ENCODE data around the gene RABGAP1. TPM values are rescaled to one million over a fixed set of nuclear protein-coding genes. Genes with fewer than 3 reads are reported as not detected.

Gene RABGAP1
- total RNA-seq, 1 experiment from 2014 or later, result 8.3 TPM

DNA sequence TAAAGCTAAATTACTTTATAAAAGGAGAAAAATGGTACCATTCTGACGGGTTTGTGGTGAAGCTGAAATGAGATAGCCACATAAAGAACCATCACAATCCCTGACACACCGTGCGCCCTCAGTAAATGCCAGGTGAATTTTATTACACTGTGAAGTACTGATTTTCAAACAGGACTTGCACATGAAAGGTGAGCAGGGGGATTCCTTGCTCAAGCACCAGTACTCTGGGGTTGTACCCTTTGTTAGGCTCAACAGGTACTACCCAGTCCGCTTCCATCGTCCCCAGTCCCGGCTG lies 419 bp upstream of the RABGAP1 start:
- in situ Hi-C loops (cut with HindIII; ENCODE audit: low pct_unique_long_range_greater_than_20kb, low sequenced_read_pairs), result no loop called here
- no peak for DNase-seq (ENCODE audit: low read depth)

DNA sequence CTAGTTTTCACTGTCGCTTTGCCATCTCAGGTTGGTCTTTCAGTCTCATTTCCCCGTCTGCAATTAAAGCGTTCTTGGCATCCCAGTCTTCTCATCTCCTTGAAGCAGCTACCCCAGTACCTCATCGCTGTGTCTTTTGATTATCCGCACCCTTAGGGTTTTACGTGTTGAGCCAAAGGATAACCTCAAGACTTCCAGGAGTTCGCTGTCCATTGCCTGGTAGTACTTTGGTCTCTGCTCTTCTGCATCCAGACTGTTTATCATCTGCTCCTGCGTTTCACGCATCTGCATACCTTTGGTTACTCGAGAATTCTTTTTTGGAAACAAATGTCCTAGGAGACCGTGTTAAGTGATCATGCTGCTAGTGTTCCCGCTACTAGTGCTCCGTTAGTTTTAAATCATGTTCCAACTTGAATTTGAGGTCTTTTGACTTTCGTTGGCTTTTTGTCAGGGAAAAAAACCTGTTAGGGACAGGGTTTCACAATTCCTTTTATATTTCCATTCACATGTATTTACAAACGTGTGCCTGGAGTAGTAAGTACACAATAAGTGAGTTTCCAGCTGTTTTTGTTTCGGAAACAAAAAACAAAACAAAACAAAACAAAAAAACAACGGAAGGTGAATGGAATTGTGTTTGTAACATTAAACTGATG lies 888 bp downstream of the RABGAP1 start:
- no peak for DNase-seq (ENCODE audit: low read depth)
- in situ Hi-C loops (cut with HindIII; ENCODE audit: low pct_unique_long_range_greater_than_20kb, low sequenced_read_pairs), result no loop called here

DNA sequence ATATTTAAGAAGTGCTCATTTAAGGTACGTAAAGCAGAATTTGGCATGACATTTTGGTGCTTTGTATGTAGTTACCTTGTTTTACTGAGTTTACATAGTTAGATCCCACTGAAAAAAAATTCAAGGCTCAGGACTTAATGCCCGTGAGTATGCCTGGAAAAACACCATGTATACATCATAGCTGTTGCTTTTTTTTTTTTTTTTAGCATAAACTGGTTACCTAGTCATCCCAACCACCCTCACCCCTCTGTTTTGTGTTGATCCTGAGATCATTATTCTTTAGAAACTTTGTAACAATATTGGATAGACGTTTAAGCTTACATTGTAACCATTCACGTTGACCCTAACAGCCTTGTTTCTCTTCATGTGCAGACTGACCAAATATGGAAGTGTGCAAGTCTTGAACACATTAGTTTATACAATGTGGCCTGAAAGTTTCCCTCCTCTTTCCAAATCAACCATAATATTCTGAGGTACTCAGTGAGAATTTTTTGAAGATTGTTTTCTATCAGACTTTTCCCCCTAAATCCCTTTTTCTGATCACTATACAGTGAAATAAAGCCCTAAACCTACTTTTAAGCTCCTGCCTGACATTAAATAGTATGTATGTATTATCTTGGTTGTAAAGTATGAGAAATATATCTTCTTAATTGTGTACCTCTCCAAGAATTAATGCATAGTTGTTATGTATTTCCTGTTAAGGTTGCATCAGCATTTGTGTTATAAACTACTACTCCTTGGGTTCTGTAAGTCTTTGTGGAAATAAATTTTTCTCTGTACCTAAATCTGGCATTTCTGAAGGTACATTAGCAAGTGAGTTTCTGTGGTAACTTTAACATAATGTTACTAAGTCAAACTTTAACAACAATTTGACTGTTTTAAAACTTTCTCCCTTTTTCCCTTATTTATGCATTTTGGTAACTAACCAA lies 4.4 kb downstream of the RABGAP1 start:
- in situ Hi-C loops (cut with HindIII; ENCODE audit: low pct_unique_long_range_greater_than_20kb, low sequenced_read_pairs), result no loop called here
- DNase-seq (ENCODE audit: low read depth), result no peak

DNA sequence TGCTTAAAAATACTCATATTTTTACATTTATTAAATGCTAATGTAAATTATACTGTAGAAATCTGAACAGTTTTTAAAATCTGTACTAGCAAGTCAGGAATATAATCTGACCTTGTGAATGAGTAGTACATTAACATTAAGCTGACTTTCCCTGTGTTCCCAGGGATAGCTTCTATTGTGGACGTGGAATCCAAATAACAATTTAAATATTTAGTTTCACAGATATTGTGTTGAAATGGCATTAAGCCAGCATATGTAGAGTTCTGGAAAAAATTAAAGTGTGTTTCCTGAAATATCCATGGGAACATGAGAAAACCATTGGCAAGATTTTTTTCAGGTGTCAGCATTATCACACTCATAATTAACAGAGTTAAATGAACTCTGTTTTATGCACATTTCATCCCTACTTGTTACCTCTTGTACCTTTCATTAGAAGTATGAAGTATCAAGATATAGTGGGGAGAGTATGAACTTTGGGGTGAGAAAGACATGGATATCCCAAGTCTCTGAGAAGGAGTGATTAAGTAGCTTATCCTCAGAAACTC lies 5.7 kb downstream of the RABGAP1 start:
- DNase-seq (ENCODE audit: low read depth), result no peak
- in situ Hi-C loops (cut with HindIII; ENCODE audit: low pct_unique_long_range_greater_than_20kb, low sequenced_read_pairs), result no loop called here

DNA sequence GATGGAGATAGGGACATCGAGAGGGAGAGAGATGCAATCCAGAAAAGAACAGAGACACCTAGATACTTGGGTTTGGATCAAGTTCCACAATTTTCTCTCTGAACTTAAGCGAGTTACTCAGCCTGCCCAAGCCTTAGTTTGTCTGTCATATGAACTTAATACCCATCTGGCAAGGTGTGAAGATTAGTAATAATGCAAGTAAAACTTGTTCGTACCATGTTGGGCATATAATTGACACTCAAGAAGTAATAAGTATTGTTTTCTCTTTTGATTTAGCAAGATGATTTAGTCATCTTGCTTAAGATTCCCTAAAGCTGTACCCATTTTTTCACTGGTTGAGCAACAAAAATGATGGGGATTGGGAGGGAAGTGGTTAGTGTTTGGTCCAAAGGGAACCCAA lies 7.5 kb downstream of the RABGAP1 start:
- in situ Hi-C loops (cut with HindIII; ENCODE audit: low pct_unique_long_range_greater_than_20kb, low sequenced_read_pairs), result no loop called here
- no peak for DNase-seq (ENCODE audit: low read depth)

DNA sequence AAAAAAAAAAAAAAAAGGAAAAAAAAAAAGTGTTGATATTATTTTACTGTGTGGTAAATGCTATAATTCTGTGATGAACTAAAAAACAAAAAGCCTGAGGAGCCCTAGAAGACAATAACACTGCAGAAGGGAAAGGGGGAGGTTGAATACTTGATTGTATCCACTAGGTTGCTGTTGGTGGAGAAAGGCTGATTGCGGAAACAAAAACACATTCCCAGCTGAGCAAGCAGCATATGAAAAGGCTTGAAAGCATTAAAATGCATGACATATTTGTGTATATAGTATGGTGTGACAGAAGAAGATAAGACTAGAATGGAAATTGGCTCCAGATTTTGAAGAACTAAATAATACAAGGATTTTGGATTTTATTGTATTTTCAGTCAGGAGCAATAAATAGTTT lies 8.9 kb downstream of the RABGAP1 start:
- DNase-seq (ENCODE audit: low read depth), result no peak
- in situ Hi-C loops (cut with HindIII; ENCODE audit: low pct_unique_long_range_greater_than_20kb, low sequenced_read_pairs), result no loop called here

DNA sequence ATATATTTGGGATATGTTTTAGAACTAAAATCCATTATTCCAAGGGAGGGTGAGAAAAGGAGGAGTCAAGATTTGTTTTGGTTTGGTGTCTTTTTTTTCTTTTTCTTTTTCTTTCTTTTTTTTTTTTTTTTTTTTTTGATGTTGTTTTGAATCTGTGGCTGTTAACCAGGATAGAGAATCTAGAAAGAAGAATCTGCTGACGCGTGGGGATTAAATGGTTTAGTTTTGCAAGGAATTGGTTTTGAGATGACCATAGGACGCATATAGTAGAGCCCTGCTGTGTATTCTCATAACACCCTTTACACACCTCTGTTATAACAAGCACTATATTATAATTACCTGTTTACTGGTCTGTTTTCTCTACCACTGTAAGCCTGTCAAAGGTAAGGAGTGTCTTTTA lies 9.4 kb downstream of the RABGAP1 start:
- no peak for DNase-seq (ENCODE audit: low read depth)
- in situ Hi-C loops (cut with HindIII; ENCODE audit: low pct_unique_long_range_greater_than_20kb, low sequenced_read_pairs), result no loop called here

DNA sequence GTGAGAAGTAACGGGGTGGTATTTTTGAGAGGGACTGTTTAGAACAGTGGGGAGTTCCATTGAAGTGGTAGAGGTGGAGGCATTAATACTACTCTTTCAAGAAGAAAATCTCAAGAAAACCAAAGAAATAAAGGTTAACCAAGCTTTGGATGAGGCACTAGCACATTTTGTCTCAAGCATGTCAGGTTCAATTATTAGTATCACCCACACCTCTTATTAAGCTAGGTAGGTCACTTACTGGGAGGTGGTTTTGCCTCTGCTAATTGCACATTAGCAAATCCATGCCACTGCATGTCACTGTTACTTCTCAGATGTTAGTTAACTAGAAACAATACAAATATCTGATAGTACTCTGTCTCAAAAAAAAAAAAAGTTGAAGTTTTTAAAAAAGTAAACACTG lies 10.2 kb downstream of the RABGAP1 start:
- DNase-seq (ENCODE audit: low read depth), result no peak
- in situ Hi-C loops (cut with HindIII; ENCODE audit: low pct_unique_long_range_greater_than_20kb, low sequenced_read_pairs), result no loop called here

DNA sequence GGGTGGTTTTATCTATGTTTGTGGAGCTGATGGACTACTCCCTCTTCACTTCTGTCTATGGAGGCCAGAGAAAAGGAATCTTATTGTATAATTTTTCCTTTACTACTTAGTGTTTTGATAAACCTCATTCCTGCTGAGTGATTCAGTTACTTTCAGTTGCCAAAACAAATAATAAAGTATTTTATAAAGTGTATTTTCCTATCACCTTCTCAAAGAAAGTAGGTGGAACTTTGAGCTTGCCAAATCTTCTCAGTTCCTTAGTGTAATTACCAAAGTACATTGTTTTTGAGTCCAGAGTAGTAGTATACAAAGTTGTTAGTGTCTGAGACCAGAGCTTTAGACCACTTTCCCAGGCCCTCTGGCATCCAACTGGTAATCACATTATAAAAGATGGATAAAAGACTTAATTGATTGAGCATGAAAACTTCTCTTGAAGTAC lies 13.5 kb downstream of the RABGAP1 start:
- peak; percentile 37 for DNase-seq (ENCODE audit: low read depth)
- in situ Hi-C loops (cut with HindIII; ENCODE audit: low pct_unique_long_range_greater_than_20kb, low sequenced_read_pairs), result no loop called here

DNA sequence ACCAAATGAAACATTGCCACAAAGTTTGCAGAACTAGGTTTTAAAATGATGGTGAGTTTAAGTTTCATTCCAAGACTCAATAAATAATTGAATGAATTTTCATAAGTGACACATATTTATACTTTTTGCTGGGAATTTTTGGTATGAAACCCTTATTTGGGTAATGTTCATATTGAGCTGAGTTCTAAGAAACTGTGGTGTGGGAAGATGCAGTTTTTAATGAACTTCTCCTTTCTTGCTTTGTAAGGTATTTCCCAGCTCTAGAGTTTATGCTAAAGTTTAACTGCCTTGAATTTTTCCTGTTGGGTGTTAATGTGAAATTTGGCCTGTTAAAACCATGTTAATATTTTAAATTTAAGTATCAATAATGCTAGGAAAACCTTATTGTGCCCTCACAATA lies 15.1 kb downstream of the RABGAP1 start:
- DNase-seq (ENCODE audit: low read depth), result no peak
- in situ Hi-C loops (cut with HindIII; ENCODE audit: low pct_unique_long_range_greater_than_20kb, low sequenced_read_pairs), result no loop called here

DNA sequence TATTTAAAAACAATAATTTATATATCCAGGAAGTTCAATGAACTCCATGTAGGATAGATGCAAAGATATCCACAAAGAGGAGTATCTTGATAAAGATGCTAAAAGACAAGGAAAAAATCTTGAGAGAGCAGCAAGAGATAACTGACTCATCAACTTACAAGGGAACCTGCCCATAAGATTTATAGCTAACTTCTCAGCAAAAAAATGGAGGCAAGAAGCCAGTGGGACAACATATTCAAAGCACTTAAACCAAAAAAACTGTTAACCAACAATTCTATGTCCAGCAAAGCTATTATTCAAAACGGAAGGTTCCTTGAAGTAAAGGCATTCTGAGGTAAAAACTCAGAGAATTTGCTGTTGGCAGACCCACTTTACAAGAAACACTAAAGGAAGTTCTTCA lies 20.3 kb downstream of the RABGAP1 start:
- no peak for DNase-seq (ENCODE audit: low read depth)
- in situ Hi-C loops (cut with HindIII; ENCODE audit: low pct_unique_long_range_greater_than_20kb, low sequenced_read_pairs), result no loop called here

DNA sequence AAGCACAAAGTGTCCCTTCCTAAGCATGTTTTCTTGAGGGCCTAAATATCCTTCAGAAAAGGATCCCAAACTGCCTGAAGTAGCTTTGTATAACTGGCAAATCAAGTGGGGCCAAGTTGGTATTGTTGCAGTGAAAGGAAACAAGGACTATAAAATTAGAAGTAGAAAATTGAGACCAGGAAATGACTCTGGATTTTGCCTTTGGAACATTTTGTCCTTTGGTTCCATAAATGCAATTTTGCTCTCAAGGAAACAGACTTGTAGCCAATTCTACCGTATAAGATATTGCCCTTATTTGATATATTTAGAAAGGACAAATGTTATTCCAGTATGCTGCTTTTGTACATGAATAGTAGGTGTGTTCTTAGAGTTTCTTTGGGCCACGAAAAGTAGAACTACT lies 34.4 kb downstream of the RABGAP1 start:
- no peak for DNase-seq (ENCODE audit: low read depth)
- in situ Hi-C loops (cut with HindIII; ENCODE audit: low pct_unique_long_range_greater_than_20kb, low sequenced_read_pairs), result no loop called here

DNA sequence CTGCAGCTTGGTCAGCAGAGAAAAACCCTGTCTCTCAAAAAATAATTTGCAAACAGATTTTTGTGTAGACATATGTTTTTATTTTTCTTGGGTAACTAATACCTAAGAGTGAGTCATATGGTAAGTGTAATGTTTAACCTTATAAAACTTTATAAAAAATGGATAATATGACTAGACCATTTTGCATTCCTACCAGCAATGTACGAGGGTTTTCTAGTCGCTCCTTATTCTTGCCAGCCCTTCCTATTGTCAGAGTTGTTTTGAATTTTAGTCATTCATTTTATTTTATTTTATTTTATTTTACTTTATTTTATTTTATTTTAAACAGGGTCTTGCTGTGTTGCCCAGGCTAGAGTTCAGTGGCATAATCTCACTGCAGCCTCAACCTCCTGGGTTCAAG lies 37.8 kb downstream of the RABGAP1 start:
- in situ Hi-C loops (cut with HindIII; ENCODE audit: low pct_unique_long_range_greater_than_20kb, low sequenced_read_pairs), result no loop called here
- DNase-seq (ENCODE audit: low read depth), result no peak

DNA sequence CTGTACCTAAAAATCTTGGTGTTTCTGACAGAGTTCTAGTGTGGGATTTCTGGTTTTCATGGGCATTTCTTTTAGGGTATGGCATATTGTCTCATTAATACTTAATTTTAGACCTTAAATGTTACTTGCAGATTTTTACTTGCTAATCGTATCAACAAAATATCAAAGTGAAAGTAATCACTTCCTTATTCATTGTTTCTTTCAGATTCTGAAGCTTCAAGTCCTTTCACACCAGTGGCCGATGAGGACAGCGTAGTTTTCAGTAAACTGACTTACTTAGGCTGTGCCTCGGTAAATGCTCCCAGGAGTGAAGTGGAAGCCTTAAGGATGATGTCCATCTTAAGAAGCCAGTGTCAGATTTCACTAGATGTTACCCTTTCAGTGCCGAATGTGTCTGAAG lies 45.2 kb downstream of the RABGAP1 start:
- no peak for DNase-seq (ENCODE audit: low read depth)
- in situ Hi-C loops (cut with HindIII; ENCODE audit: low pct_unique_long_range_greater_than_20kb, low sequenced_read_pairs), result no loop called here

DNA sequence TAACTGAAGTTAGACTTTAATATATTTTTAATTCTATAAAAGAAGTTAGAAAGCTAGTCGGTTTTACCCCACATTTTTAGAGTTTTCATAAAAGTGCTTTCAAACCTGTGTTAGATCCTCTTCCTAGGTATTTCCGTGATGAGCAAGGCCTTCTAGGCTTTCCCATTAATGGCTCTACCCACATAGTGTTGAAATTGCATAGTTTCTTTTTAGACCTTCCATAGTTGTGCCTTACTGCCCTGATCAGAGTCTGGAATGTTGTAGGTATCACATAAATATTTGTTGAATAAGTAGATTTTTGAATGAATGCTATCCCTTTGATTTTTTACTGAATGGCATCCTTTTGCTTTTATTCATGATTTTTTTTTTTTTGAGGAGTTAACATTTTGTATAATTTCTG lies 47.3 kb downstream of the RABGAP1 start:
- in situ Hi-C loops (cut with HindIII; ENCODE audit: low pct_unique_long_range_greater_than_20kb, low sequenced_read_pairs), result no loop called here
- no peak for DNase-seq (ENCODE audit: low read depth)

DNA sequence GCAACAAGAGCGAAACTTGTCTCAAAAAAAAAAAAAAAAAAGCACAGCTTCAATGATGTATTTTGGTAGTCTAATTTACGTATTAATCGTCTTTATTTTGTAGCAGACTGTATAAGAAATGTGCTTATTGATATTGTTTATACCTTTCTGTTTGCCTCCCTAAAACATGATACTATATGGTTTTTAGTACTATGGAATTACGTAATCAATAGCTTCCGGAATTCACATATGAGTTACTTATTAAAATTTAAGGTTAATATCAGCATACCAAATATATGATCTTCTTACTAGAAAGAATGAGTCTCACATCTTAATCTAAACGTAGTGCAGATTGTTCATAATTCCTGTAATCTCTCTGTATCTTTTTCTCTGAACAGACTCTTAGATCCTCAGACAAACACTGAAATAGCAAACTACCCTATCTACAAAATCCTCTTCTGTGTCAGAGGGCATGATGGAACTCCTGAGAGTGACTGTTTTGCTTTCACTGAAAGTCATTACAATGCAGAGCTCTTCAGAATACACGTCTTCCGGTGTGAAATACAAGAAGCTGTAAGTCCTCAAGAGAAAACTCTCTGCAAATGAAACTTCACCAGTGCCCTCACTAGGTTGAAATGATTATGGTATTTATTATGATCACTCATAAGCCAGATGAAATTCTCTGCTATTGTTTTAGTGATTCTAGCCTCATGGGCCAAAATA lies 48.3 kb downstream of the RABGAP1 start:
- no peak for DNase-seq (ENCODE audit: low read depth)
- in situ Hi-C loops (cut with HindIII; ENCODE audit: low pct_unique_long_range_greater_than_20kb, low sequenced_read_pairs), result no loop called here

DNA sequence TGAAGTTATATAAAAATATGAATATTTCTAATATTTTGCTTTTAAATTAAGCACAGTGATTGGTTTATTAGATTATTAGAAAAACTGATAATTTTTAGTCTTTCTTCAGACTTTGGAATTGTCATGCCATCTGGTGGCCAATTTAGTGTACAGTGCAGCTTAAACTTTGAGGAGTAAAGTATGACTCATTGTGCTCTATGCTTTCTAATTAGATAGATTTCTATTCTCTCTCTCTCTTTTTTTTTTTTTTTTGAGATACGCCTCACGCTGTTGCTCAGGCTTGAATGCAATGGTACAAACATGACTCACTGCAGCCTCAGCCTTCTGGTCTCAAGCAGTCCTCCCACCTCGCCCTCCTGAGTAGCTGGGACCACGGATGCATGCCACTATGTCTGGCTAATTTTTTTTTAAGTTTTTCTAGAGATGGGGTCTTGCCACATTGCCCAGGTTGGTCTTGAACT lies 50.6 kb downstream of the RABGAP1 start:
- DNase-seq (ENCODE audit: low read depth), result peak; percentile 90
- in situ Hi-C loops (cut with HindIII; ENCODE audit: low pct_unique_long_range_greater_than_20kb, low sequenced_read_pairs), result no loop called here

DNA sequence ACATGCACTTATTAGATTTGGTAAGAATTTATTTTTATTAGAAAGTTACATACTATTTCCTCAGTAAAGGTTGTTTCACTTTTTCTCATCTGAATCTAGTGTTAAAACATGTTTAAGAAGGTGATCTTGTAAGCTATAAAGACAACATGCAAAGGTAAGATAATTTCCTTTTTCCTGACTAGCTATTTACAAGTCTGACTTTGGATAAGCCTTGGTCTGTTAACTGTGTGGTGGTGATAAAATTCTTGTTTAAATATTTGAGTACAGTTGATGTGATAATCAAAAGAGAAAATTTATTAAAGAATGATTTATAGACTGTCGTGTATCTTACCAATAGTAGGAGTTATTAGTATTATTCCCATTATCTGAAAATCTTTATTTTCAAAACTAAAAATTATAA lies 55.8 kb downstream of the RABGAP1 start:
- no peak for DNase-seq (ENCODE audit: low read depth)
- in situ Hi-C loops (cut with HindIII; ENCODE audit: low pct_unique_long_range_greater_than_20kb, low sequenced_read_pairs), result no loop called here

DNA sequence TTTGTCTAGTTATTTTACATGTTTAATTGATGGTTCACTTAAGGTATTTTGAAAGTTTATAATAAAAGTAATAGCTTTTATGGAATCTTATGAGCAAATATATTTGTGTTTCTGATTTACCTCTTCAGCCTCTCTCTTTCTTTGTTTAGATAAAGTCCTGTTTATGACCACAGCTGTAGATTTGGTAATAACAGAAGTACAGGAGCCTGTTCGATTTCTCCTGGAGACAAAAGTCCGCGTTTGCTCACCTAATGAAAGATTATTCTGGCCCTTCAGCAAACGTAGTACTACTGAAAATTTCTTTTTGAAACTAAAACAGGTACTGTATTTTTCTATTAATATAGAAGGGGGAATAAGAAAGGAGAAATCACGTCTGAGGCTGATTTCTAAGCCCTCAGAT lies 57.6 kb downstream of the RABGAP1 start:
- no peak for DNase-seq (ENCODE audit: low read depth)
- in situ Hi-C loops (cut with HindIII; ENCODE audit: low pct_unique_long_range_greater_than_20kb, low sequenced_read_pairs), result no loop called here
